NCI-H460 (cell line): ENCODE measurements around the gene KCNJ16. TPM values are rescaled to one million over a fixed set of nuclear protein-coding genes. Genes with fewer than 3 reads are reported as not detected.

Experiments
- DNase-seq: peaks from one replicate; pipeline ENCODE4 v3.0.0-alpha.2; 2016; ENCODE audit warnings: low read depth; ENCODE audit errors: extremely low read depth
- total RNA-seq: library from RNA; depleted of rRNA; stranded (reverse); fragments of >200 nt; shearing (Covaris generic); gene quantifications from 2 replicates; pipeline ENCODE4 v1.2.3, GENCODE V29; 2014

KCNJ16 gene
- total RNA-seq, 1 experiment from 2014 or later: not detected

GRCh38 chr17:70067134-70067533 is 7.9 kb upstream of the KCNJ16 start:
- DNase-seq: no peak

GRCh38 chr17:70070305-70071027 is 4.6 kb upstream of the KCNJ16 start:
- DNase-seq: no peak

GRCh38 chr17:70071127-70071526 is 3.9 kb upstream of the KCNJ16 start:
- DNase-seq: no peak

- DNase-seq: no peak
Measured at GRCh38 chr17:70071620-70072019, 3.4 kb upstream of the KCNJ16 start.

DNA sequence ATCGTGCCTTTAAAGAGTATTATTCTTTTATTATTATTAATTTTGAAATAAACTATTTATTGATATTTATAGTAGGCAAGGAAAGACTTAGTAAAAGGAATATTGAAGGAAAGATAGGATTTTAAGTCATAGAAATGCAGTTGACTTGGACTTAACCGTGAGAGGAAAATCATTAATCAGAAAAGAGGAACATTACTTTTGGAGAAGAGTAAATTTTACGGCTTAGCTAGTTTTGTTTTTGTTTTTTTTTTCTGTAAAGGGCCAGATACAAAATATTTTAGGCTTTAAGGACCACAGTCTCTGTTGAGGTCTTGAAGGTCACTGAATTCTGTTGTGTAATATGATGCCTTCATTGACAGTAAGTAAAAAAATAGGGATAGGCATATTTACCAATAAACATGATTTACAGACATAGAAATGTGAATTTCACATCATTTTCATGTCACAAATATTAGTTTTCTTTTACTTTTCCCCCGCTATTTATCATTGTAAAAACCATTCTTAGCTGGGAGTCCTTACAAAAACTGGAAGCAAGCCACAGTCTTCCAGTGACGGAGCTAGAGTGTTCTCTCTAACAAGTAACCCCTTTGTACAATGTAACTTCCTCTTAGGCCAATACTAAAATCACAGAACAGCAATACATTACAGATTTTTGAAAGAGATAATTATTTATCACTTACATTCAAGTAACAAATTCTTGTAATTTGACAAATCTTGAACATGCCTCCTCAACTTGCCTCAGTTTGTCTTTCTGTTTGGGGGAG is 2.3 kb upstream of the KCNJ16 start:
- no peak for DNase-seq

GRCh38 chr17:70073310-70073709 is 1.7 kb upstream of the KCNJ16 start:
- DNase-seq: no peak

DNA sequence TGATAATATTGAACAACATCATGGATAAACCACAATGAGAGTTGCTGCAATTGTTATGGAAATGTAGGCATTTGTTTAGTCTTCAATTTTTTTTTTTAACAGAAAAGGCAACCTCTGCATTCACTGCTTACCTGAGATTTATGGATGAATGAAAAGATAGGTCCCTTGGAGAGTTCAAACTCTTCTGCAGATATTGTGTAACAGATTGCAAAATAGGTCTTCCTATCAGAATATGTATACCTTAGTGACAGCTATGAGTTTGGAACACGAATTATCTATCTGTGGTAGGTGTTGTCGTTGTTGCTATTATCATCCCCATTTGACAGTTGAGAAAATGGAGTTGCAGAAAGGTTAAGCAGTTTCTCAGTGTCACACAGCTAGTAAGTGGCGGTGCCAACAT is 1.2 kb upstream of the KCNJ16 start:
- no peak for DNase-seq

DNA sequence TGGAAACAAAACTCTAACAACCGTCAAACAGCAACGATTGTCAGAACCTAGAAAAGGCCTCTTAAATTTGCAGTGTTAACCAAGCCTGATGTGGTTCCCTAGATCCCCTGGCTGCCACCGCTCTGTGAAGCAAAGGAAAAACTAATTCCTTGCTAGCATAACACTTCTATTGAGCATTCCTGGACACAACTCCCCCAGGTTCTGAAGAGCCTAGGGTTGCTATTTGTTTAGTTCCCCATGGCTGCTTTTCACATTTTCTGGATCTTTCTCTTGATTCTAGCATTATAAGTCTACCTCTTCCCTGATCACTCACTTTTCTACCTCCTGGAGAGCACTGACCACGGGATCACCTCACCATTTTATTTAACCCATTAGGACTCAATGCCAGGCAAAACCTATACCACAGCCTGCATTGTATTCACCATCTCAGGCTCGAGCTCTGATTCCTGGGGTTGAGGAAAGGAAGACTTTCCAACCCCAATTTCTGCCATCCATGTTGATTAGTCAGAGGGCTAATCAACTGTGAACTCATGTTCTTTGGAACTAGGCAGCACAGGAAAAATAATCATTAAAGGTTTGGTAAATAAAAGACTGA is 692 bp upstream of the KCNJ16 start:
- no peak for DNase-seq

GRCh38 chr17:70076189-70076588 is 1.2 kb downstream of the KCNJ16 start:
- no peak for DNase-seq

DNA sequence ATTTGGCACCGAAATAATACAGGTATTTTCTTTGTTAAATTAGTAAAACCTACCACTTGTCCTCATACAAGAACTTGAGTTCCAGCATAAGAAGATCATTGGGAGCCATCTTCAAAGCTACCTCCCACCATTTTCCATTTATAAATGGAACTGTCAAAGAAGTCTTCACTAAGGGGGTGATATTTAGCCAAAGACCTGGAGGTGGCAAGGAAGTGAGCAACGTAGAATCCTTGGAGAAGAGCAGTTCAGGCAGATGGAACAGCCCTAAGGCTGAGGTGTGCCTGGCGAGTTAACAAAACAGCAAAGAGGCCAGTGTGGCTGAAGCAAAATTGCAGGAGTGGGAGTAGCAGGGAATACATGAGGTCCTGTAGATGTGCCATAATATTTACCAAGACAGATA is 1.8 kb downstream of the KCNJ16 start:
- DNase-seq: no peak

DNA sequence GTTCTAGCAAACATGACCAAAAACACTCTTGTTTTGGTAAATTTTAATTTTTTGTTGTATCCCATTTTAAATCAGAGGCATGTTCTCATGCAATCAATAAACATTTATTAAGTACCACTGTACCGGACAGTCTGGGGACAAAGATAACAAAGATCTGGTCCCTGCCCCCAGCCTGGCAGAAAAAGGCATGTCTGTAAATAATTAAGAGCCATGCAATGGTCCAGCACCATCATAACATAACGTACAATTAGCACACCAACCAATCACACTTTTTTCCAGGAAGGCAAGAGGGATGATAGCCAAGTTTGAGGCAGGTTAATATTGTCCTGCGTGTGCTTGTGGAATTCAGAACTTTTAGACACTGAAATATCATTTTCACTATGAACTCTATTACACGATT is 3.5 kb downstream of the KCNJ16 start:
- no peak for DNase-seq

DNA sequence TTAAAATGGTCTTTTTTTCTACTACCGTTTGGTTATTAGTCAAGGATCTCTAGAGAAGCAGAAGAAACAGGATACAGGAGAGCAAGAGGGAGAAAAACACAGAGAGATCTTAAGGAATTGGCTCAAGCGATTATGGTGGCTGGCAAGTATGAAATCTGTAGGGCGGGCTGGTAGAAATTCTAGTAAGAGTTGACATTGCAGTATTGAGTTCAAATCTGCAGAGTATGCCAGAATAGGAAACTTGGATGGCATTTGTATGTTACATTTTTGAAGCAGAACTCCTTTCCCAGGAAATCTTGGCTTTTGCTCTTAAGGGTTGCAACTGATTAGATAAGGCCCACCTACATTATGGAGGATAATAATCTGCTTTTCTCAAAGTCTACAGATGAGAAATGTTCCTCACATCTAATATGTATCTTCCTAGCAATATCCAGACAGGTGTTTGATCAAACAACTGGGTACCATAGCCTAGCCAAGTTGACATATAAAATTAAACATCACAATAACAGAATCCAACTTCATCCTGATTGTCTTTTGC is 4.0 kb downstream of the KCNJ16 start:
- no peak for DNase-seq

GRCh38 chr17:70080541-70081347 is 5.7 kb downstream of the KCNJ16 start:
- no peak for DNase-seq

GRCh38 chr17:70081885-70082284 is 6.9 kb downstream of the KCNJ16 start:
- no peak for DNase-seq

DNA sequence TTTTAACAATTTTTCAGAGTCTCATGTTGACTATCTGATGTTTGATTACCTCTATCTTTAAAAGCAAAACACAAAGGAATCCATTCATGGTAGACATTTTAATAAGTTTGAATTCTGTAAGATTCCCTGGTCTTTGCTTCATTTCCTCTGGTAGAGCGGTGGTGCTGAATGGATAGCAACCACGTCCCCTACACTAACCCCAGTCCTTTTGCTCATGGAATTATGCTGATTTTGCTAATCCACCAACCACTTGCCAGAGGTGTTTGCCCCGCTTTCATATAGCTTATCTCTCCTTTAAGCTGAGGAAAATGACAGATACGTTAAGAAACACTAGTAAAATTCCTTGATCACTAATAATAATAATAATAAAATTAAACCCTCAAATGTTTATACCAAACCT is 9.5 kb downstream of the KCNJ16 start:
- DNase-seq: no peak

DNA sequence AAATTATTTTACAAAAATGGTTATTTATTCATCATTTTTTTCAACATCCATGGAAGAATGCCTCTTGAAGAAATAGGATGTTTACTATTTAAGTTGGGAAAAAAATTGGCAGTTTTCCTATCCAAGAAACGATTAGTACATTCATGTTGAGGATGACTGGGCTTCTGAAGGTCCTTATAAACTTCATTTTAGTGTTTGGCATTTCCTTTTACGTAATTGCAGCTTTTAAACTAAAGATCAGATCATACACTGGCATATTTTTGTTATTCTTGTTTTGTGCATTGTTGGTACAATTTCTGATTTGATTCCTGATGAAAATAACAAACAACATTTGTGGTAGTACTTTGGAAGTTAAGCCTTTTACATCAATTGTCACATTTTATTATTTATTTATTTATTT is 11.5 kb downstream of the KCNJ16 start:
- DNase-seq: no peak

DNA sequence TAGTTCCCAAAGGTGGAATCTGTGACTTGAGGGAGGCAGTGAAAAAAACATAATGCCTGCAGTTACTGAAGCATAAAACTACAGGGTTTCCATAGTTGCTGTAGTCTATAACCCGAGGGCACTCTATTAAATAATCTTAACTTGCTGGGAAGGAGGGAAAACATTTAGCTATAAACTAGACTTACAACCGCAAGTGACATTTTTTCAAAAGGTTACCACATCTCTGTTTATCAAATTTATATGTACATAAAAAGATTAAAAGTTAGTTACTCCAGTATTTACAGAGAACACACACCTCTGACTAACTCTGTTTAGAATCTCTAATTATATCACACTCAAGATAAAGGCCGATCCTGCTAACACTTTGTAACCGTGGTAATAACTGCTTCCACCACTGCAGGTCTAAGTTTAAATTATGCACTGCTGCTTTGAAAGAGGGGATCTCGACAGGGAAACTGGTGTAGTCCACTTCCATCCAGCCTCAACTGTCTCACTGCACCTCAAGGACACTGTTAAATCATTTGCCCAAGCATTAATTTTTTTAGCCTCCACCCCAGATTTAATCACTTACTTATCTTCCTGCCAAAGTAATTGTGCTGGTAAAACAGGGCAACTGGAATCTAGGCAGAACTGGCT is 14.6 kb downstream of the KCNJ16 start:
- no peak for DNase-seq

- no peak for DNase-seq
Measured at GRCh38 chr17:70091005-70091568, 16.1 kb downstream of the KCNJ16 start.

- DNase-seq: no peak
Measured at GRCh38 chr17:70091696-70092095, 16.7 kb downstream of the KCNJ16 start.

DNA sequence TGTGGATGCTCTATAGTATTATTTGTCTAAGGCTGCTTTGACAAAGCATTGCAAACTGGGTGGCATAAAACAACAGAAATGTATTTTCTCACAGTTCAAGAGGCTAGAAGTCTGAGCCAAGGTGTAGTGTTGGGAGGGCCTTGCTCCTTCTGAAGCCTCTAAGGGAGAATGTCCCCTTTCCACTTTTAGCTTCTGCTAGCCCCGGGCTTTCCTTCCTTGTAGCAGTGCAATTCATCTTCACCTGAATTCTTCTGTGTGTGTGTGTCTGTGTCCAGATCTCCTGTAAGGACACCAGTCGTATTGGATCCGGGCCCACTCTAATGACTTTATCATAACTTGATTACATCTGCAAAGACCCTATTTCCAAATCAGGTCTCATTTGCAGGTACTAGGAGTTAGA is 18.1 kb downstream of the KCNJ16 start:
- DNase-seq: no peak
